Measurements from ENCODE around the gene S100A4.

S100A4 gene

DNA sequence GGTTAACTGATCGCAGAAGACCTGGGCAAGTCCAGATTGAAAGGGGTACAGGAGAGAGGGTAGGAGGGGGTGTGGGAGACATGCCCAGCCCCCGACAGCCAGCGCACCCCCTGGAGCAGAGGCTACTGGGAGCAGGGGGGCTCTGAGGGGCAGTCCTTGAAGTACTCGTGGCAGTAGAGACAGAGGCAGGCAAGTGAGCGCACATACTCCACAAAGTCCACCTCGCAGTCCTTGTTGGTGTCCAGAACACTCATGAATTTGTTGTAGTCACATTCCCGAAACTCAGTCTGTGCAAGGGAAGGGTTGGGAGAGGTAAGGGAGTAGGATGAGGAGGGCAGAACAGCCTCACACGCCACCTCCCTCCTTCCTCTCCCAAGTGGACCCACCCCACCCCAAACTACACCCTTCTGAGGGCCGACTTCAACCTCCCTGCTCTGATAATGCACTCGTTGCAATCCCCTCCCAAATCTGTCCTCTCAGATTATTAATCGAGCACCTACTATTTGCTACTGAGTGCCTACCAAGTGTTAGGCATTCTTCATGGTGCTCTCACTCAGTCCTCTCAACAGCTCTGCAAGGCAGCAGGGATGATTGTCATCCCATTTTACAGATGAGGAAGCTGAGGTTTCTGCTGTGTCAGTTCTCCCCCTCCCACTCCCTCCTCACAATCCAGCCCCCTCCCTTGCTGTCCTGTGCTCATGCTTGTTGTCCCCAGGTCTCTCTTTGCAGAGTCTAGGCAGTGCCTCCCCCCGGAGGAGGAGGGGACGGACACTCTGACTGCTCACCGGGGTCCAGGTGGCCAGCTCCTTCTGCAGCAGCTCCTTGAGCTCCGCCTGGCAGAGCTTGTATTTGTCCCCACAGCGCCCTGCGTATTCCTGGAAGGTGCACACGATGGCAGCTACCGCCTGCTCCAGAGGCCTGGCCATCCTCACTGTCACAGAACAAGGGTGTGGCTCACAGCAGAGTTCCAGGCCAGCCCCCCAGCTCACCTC, 2.2 kb upstream of the S100A4 start:
- DNase-seq (ENCODE audit: low spot score) (no peak), FAIRE-seq (no peak)

GRCh38 chr1:153546796-153547559, 1.4 kb upstream of the S100A4 start:
- DNase-seq (ENCODE audit: low spot score) (no peak), FAIRE-seq (no peak)

DNA sequence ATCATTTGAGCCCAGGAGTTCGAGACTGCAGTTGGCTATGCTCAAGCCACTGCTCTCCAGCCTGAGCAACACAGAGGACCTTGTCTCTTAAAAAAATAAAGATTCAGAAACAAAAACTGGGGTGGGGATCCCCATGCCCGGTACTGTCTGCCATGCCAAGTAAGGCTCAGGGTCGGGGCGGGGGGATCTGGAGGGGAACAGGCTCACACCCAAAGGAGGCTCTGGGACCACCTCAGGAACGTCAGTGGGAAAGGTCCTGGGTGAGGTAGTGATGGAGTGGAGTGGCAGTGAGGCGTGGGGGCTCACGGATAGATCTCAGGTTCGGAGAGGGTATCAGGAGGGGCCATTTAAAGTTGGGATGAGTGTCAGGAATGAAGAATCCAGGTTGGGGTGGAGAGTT, 765 bp upstream of the S100A4 start:
- DNase-seq (ENCODE audit: low spot score) (no peak), FAIRE-seq (no peak)

DNA sequence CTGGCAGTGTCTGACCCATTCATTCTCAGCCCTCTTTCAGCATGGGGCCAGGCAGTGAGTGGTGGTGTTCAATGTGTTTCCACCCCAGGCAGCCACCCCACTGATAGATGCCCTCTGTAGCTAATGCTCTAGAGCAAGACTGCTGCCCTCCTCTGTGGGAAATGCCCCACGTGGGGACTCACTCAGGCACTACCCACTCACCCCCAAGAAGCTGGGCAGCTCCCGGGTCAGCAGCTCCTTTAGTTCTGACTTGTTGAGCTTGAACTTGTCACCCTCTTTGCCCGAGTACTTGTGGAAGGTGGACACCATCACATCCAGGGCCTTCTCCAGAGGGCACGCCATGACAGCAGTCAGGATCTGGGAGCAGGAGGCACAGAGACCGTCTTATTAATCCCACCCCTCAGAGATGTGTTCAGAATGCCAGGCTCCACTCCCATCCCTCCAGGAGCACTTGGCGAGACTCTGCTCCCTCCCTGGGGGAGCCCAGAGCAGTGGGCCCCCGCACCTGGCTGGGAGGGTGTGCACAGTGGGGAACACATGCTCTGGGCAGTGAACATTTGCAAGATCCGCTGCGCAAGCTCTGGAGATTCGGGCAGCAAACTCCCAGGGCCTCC, 1.0 kb downstream of the S100A4 start:
- FAIRE-seq = no peak
- no peak for DNase-seq (ENCODE audit: low spot score)

- no peak for DNase-seq (ENCODE audit: low spot score)
- no peak for FAIRE-seq
These were observed 1.9 kb downstream of the S100A4 start for GRCh38 chr1:153543736-153544135.

DNA sequence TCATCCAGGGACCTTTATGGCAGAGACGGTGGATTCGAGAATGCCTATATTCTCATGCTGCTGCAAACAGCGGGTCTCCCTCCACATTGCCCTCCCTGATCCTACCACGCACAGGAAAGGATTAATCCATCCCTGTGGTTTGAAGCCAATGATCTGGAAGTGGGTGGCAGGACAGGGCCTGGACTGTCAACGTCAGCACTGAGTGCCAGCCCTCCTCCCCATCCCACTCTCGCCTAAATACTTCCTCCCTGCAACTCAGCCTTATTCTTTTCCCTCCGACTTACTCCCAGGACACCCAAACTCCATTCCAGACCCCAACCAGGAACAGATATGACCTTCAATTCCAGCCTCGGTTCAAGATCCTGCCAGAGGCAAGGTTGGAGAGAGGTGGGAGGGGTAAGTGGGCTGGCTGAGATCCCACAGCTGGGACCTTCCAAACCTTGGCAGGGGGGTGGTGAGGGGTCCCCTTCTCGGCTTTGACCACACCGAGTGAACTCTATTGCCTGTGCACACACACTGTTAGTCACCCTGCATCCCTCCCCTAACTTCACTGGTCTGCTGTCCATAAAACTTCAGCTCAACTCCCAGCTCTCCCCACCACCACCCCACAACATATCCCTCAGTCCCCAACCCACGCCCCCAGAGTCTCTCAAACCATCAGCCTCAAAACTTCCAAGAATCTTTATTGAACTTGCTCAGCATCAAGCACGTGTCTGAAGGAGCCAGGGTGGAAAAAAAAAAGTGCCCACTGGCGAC, 2.5 kb downstream of the S100A4 start:
- no peak for FAIRE-seq

DNA sequence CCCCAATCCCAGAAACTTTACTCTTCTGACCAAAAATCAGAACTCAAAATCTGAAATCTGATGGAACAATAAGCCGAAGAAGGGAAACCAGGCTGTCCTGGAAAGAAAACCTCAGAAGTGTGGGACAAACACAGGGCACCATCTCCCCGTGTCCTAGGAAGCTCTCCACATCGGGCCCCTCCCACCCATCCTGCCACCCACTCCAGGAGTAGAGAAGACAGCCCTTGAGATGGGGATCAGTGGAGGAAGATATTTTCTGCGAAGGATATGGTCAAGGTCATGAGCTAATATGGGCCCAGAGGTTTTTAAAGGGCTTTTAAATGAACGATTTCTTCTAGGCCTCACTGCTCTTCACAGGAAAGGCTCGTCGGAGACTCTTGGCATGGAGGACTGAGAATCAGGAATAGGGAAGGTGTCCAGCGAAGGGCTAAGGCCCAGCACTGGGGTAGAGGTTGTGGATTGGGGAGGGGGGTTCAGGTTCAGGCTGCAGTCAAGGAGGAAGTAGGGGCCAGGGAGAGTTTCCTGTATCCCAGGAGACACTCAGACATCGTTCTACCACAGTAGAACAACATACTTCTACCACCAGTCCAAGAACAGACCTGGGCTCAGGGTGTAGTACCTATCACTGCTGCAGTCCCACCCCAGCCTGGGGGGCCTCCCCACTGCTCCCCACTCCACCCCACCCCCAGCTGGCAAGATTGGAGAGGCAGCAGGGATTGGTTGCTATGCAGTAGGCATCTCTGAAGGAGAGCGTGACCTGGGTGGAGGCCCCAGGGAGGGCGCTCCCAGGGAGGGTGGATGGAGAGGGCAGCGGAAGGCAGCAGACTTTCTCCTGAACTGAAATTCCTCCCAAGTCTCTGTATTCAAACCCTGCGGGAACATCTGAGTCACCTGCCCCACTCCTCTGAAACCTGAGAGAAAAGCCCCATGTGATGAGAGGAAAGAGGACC, 3.7 kb downstream of the S100A4 start:
- FAIRE-seq (no peak), DNase-seq (ENCODE audit: low spot score) (no peak)

More for the DNA sequence above, 2.5 kb downstream of the S100A4 start:
- DNase-seq (ENCODE audit: low spot score) = no peak

DNA sequence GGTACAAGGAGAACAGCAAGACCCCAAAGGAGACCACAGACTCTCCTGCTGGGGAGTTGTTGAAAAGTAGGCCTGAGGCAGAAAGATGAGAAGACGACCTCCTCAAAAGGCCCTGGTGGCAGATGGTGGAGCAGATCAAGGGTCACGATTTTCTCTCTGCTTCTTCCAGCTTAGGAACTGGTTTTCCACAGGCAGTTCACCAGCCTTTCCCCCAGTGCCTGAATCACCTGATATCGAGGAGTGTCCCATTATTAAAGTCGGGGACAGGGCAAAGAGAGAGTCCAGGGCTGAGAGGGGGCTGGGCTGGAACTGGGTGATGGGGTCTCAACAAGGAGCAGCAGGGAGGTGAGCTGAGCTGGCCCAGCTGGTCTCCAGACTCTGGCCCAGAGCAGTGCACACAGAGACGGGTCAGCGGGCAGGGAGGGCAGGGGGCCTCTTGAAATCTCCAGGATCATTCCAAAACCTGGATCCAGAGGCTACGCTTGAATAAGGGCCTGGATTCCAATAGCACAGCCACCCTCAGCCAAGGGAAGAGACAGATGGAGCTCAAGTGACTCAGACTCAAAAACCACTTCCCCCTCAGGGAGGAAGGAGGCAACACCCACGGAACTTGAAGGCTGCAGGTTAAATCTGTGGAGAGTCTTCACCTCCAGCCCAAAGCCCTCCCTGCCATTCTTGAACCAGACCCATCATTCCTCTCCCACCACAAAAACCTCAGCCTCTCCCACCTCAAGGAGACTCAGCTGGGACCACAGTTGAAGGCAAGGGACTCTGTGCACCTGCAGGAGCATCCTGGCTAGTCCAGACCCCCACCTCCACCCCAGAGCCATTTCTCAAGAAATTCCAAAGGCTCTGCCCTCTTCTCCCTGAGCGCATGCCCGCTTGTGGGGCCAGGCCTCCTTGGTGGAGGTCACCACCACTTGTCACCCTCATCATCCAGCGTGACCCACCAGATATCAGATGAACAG, 4.9 kb downstream of the S100A4 start, which contains the start of gene S100A5:
Gene S100A5 (minus strand): TSS at position 541 of the 968 bp plus-strand sequence. CDS start 743 bp downstream, outside the sequence.
- no peak for FAIRE-seq
- peak; percentile 70 for DNase-seq (ENCODE audit: low spot score)

DNA sequence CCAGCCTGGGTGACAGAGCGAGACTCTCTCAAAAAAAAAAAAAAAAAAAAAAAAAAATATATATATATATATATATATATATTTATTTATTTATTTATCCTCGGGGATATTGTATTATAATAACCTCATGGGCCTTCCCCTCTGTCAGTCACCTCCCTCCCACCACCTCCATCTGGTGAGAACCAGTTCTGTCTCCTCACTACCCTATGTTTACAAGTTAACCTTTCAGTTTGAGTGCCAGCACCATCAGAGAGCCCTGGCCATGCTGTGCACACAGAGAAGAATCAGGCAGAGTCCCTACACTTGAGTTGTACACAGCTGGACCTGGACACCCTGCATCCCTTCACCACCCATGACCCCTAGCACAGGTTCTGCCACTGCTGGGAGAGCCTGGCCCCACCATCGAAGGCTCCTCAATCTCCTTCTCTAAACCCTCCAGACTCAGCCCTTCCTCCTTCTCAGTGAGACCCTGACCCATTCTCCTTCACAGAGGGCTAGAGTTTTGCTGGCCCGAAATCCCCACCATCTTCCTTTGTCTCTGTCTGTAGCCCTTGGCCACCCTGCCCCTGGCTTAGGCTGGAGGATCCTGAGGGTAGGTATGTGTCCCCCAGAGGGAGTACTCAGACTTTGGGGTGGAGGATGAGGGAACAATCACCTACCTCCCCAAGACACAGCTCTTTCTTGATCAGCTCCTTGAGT, 6.1 kb downstream of the S100A4 start:
- FAIRE-seq = no peak
- no peak for DNase-seq (ENCODE audit: low spot score)

- no peak for DNase-seq (ENCODE audit: low spot score)
- no peak for FAIRE-seq
These were observed 7.2 kb downstream of the S100A4 start for GRCh38 chr1:153538315-153538821.

DNA sequence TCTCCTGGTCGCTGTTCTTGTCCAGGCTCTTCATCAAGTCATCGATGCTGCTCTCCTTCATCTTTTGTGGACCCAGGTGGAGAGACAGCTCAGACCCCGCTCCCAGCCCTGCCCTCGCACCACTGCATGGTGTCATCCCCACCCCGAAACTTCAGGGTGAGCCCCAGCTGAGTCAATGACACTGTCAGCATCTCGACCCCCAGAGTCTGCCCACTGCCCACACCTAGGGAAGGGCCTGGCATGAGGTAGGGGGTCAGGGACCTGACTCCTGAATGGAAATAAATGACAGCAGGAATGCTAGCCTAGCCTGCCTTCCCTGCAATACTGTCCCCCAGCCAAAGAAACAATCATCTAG, 8.3 kb downstream of the S100A4 start:
- no peak for DNase-seq (ENCODE audit: low spot score)
- FAIRE-seq = no peak

GRCh38 chr1:153536671-153537375, 8.8 kb downstream of the S100A4 start:
- no peak for FAIRE-seq
- DNase-seq (ENCODE audit: low spot score) = no peak

DNA sequence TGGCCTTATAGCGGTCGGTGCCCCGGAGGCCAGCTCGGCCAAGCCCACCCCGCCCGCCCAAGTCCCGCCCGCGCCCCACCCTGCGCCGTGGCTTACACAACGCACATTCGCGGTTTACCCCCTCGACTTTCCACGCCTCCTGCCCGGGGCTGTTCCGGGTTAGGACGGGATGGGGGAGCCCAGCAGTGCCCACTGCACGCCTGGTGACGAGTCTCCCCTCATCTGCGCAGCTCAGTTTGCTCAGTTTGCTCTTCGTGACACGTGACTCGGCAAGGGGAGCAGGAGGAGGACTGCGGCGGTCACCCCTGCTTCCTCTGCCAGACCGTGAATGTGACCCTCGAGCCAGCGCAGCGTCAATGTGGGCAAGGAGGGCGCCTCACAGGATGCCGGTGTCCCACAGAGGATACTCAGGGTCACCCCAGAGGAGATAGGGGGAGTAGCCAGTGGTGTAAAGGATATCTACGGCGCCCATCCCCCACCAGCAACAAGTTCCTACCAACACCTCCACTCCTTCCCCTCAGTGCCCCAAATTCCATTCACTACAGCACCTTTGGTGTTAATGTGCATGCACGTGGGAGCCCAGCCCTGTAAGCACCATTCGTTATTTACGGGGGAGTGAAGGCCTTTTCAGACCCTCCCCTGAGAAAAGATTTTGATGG, 9.5 kb downstream of the S100A4 start:
- FAIRE-seq (no peak), DNase-seq (ENCODE audit: low spot score) (peak; percentile 55)

- FAIRE-seq = no peak
- no peak for DNase-seq (ENCODE audit: low spot score)
These were observed 10.2 kb downstream of the S100A4 start, which contains the start of gene S100A6 for GRCh38 chr1:153535242-153536011. S100A6 (minus strand) TSS chr1:153535991; CDS start chr1:153535339, 652 bp downstream.

GRCh38 chr1:153534925-153535241, 10.7 kb downstream of the S100A4 start:
- DNase-seq (ENCODE audit: low spot score) (no peak), FAIRE-seq (no peak)
